GM23248 (cell line): ENCODE data around the gene GLYATL3. TPM values are rescaled to one million over a fixed set of nuclear protein-coding genes. Genes with fewer than 3 reads are reported as not detected.
A peak's percentile ranks its signal among the peaks of the same experiment; 100 is the strongest.

ENCODE experiments used
- DNase-seq: peaks from one replicate; pipeline ENCODE4 v3.0.0-alpha.2; 2015
- H2AFZ ChIP-seq: fragments of 200-600 bp; sonication (generic); 2 replicates; pipeline ENCODE4 v1.6.1; 2016; ENCODE audit warnings: antibody characterized with exemption
- H3F3A ChIP-seq: fragments of 200-600 bp; sonication (generic); 2 replicates; pipeline ENCODE4 v1.6.1; 2016; ENCODE audit warnings: mild to moderate bottlenecking, antibody characterized with exemption, mixed run types; ENCODE audit not compliant: insufficient read depth
- H3K27ac ChIP-seq: fragments of 200-600 bp; sonication (generic); 2 replicates; pipeline ENCODE4 v1.5.1; 2016; ENCODE audit warnings: mild to moderate bottlenecking
- H3K27me3 ChIP-seq: fragments of 200-600 bp; sonication (generic); replicated peaks from 2 replicates; pipeline ENCODE4 v1.6.1; 2016; ENCODE audit warnings: mild to moderate bottlenecking; ENCODE audit not compliant: insufficient read depth
- H3K36me3 ChIP-seq: fragments of 200-600 bp; sonication (generic); 2 replicates; pipeline ENCODE4 v1.6.1; 2016; ENCODE audit warnings: low read depth, mild to moderate bottlenecking
- H3K4me1 ChIP-seq: fragments of 200-600 bp; sonication (generic); 2 replicates; pipeline ENCODE4 v1.6.1; 2016; ENCODE audit warnings: mild to moderate bottlenecking; ENCODE audit not compliant: insufficient read depth
- H3K4me2 ChIP-seq: fragments of 200-600 bp; sonication (generic); one replicate; pipeline ENCODE4 v1.6.1; 2016; ENCODE audit warnings: mild to moderate bottlenecking; ENCODE audit not compliant: unreplicated experiment
- H3K4me3 ChIP-seq: fragments of 200-600 bp; sonication (generic); 2 replicates; pipeline ENCODE4 v1.5.1; 2016; ENCODE audit warnings: mild to moderate bottlenecking
- H3K79me2 ChIP-seq: fragments of 200-600 bp; sonication (generic); 2 replicates; pipeline ENCODE4 v1.6.1; 2016; ENCODE audit warnings: mild to moderate bottlenecking; ENCODE audit not compliant: insufficient read depth
- H3K9ac ChIP-seq: fragments of 200-600 bp; sonication (generic); 2 replicates; pipeline ENCODE4 v1.6.1; 2016; ENCODE audit warnings: mild to moderate bottlenecking
- H3K9me2 ChIP-seq: fragments of 200-600 bp; sonication (generic); 2 replicates; pipeline ENCODE4 v1.6.1; 2016; ENCODE audit warnings: mixed run types, mild to moderate bottlenecking, moderate library complexity; ENCODE audit not compliant: insufficient read depth
- H3K9me3 ChIP-seq: fragments of 200-600 bp; sonication (generic); one replicate; pipeline ENCODE4 v1.6.1; 2017; ENCODE audit warnings: low read depth
- H4K20me1 ChIP-seq: fragments of 200-600 bp; sonication (generic); 2 replicates; pipeline ENCODE4 v1.6.0; 2016; ENCODE audit not compliant: insufficient read depth
- EZH2 ChIP-seq: fragments of 200-600 bp; sonication (generic); IDR thresholded peaks from 2 replicates; pipeline ENCODE4 v1.6.1; 2018; ENCODE audit warnings: antibody characterized with exemption, mild to moderate bottlenecking; ENCODE audit not compliant: insufficient read depth, poor library complexity, severe bottlenecking
- EZH2phosphoT487 ChIP-seq: fragments of 200-600 bp; sonication (generic); IDR thresholded peaks from 2 replicates; pipeline ENCODE4 v1.6.1; 2018; ENCODE audit warnings: antibody characterized with exemption, moderate library complexity, mild to moderate bottlenecking, low read depth; ENCODE audit not compliant: insufficient read depth
- WGBS, 2 experiments: methylation state at CpG; one replicate each; pipeline ENCODE4 v1.1.6; 2015 to 2017; ENCODE audit warnings: low lambda C conversion rate in 2 of 2, low coverage in 1 of 2; ENCODE audit errors: missing lambda C conversion rate in 2 of 2; 5-methylcytosine and 5-hydroxymethylcytosine counted together
- in situ Hi-C: fragments of 300-500 bp; cut with MboI; formaldehyde crosslinking; loops from 2 replicates; pipeline ENCODE4 v1.15.0; 2020
- polyA plus RNA-seq: library from polyadenylated mRNA; unstranded; fragments of >200 nt; fragmentation: Nextera tagmentation; extraction: Ambion mirVana; gene quantifications from 2 replicates; pipeline ENCODE4 v1.2.1, GENCODE V29; 2016
- total RNA-seq: library from RNA; depleted of rRNA; stranded (reverse); fragments of >200 nt; shearing (Covaris generic); gene quantifications from 2 replicates; pipeline ENCODE4 v1.2.3, GENCODE V29; 2014

The GLYATL3 gene
- total and polyA plus RNA-seq, 2 experiments from 2014 or later, result not detected

DNA sequence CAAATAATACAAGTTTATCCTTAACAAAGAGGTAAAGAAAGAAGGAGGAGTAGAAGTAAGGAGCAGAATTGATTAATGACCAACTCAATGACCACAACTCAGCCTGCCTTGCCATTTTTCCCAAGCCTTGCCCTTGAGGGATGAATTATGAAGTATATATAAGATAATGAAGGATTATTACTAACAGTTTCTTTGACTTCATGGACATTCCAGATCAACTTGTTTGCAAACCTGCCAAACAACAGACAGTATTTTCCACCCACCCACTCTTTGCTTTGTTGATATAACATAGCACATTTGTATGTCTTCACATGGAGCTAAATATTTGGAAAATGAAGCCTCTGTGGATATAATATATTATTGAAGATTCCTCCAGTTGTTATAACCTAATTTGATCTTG lies 40.9 kb downstream of the GLYATL3 start:
- no peak overlapping the region for H3K9ac ChIP-seq
- in situ Hi-C loops, result no loop called here
- H3K9me2 ChIP-seq, result no peaks in the 10 kb centered on the region
- H3K4me3 ChIP-seq, result no peak overlapping the region
- H3K4me2 ChIP-seq, result peak overlapping the region; percentile 52
- H4K20me1 ChIP-seq, result no peaks in the 10 kb centered on the region
- H3K27ac ChIP-seq, result peak overlapping the region; percentile 1; the same call in 1 of the 2 replicates
- H3K4me1 ChIP-seq, result peaks cover 16% of the 10 kb centered on the region
- no peaks in the 10 kb centered on the region for H3K36me3 ChIP-seq
- no peak overlapping the region for H2AFZ ChIP-seq
- H3K9me3 ChIP-seq, result no peaks in the 10 kb centered on the region
- no peaks in the 10 kb centered on the region for H3K79me2 ChIP-seq
- peaks cover 23% of the 10 kb centered on the region for H3F3A ChIP-seq
- no peaks in the 10 kb centered on the region for H3K27me3 ChIP-seq
- TF ChIP-seq EZH2, result no peak
- no peak for TF ChIP-seq EZH2phosphoT487
- peak; percentile 22 for DNase-seq

- H3K9ac ChIP-seq, result no peak overlapping the region
- no peaks in the 10 kb centered on the region for H3K9me3 ChIP-seq
- H3K79me2 ChIP-seq, result no peaks in the 10 kb centered on the region
- no peak overlapping the region for H3K4me3 ChIP-seq
- H3K4me1 ChIP-seq, result peaks cover 16% of the 10 kb centered on the region
- H4K20me1 ChIP-seq, result no peaks in the 10 kb centered on the region
- peaks cover 23% of the 10 kb centered on the region for H3F3A ChIP-seq
- no peak for TF ChIP-seq EZH2
- 0 out of 2 replicates have a peak, but pooled peaks cover 5% of the 10 kb centered on the region for H3K27me3 ChIP-seq
- 0% methylated on average over 1 of the region's 1 CpG for WGBS, 2 experiments
- DNase-seq, result peak; percentile 72
- H3K27ac ChIP-seq, result peak overlapping the region; percentile 1; the same call in 1 of the 2 replicates
- peak overlapping the region; percentile 52 for H3K4me2 ChIP-seq
- no peak overlapping the region for H2AFZ ChIP-seq
- H3K9me2 ChIP-seq, result no peaks in the 10 kb centered on the region
- H3K36me3 ChIP-seq, result no peaks in the 10 kb centered on the region
- in situ Hi-C loops, result no loop called here
Measured at GRCh38 chr6:49541210-49541724, 41.5 kb downstream of the GLYATL3 start.

DNA sequence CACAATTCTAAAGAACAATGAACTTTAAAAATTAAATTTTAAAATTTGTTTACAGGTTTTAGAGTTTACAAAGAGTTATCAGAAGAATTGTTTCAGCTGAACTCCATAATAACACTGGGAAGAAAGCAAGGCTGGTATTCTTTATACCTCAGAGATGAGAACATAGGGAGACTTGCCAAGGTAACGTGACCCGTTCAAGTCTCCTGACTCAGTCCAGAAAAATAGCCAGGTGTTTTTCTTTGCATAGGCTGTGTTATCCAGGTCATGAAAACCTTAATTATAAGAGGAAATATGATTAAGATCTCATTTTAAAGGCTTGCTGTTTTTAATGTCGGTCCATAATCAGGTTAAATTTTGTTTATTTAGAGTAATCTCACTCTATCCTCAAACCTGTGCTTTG lies 42.2 kb downstream of the GLYATL3 start:
- Histone ChIP-seq H3K4me2 (peak overlapping the region; percentile 52), H3K4me1 (peaks cover 16% of the 10 kb centered on the region), H3K27me3 (0 out of 2 replicates have a peak, but pooled peaks cover 8% of the 10 kb centered on the region), H3K36me3 (no peaks in the 10 kb centered on the region), H3K79me2 (no peaks in the 10 kb centered on the region), H4K20me1 (no peaks in the 10 kb centered on the region), H3F3A (peaks cover 23% of the 10 kb centered on the region), H3K4me3 (no peak overlapping the region), H3K9me2 (no peaks in the 10 kb centered on the region), H3K9me3 (no peaks in the 10 kb centered on the region), H3K27ac (no peak overlapping the region), H2AFZ (no peak overlapping the region), H3K9ac (no peak overlapping the region)
- WGBS, 2 experiments, result 74 to 75% methylated on average over 3 of the region's 3 CpGs
- in situ Hi-C loops, result no loop called here
- no peak for DNase-seq
- TF ChIP-seq EZH2phosphoT487 (no peak), EZH2 (no peak)

DNA sequence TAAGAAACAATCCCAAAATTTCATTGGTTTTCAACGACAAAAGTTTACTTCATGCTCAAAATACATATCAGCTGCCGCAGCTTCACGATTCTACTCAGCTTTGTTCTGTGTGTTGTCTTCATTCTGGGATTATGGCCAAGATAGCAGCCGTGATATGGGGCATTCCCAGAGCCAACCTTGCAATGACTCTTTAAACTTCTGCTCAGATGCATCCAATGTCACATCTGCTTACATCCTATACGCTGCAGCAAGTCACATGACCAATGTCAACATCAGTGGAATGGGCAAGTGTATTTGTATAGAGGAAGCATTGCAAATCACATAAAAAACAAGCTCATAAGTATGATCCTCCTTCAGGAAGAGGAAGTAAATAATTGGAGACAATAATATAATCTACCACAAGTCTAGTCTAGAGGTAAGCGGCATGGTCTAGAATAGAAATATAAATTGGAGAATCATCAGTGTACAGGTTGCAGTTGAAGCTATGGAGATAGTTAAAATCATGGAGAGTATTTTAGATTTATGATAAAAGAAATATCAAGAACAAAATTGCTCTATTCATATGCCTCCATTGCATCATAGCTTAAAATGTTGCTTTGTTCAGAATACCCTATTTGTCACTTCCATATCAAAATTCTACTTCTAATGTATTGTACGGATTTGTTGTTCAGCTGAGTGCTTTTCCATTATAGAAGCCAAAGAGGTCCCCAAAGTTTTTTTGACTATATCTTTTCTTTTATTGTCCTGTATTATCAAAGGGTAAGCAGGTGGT lies 43.5 kb downstream of the GLYATL3 start:
- Histone ChIP-seq H3K4me2 (no peak overlapping the region), H3K36me3 (no peaks in the 10 kb centered on the region), H3K4me1 (peaks cover 16% of the 10 kb centered on the region), H3K4me3 (no peak overlapping the region), H3K9ac (no peak overlapping the region), H3F3A (peaks cover 23% of the 10 kb centered on the region), H3K27ac (no peak overlapping the region), H3K79me2 (no peaks in the 10 kb centered on the region), H4K20me1 (no peaks in the 10 kb centered on the region), H3K9me3 (no peaks in the 10 kb centered on the region), H3K9me2 (no peaks in the 10 kb centered on the region), H3K27me3 (peaks cover 8% of the 10 kb centered on the region; the same call in 1 of the 2 replicates), H2AFZ (no peak overlapping the region)
- WGBS, 2 experiments, result 83% methylated on average over 7 of the region's 7 CpGs
- TF ChIP-seq EZH2phosphoT487, result no peak
- no peak for TF ChIP-seq EZH2
- no peak for DNase-seq
- in situ Hi-C loops, result no loop called here
